Measurements from ENCODE around the gene ADAMTSL1.

The ADAMTSL1 gene

DNA sequence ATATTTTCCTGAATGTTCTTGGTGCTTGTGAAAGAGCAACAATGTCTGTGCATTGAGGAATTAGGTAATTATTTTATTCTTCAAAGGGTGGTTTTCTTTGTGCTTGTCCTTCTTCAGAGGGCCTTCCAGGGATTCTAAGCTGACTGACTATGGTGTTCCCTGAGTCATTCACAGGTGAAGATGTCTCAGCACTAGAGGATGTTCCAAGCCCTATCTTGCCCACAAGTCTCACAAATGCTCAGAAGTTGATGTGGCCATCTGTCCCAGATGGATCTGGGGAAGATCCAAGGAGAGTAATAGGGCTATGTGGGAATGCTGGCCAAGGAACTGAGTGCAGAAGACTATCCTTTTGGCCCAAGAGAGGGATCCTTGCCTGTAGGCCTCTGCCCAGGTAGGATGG lies 120.9 kb downstream of the ADAMTSL1 start:
- Histone ChIP-seq H3K9me3 (ENCODE audit: control insufficient read depth, low read length) (peaks cover 22% of the 10 kb centered on the region), H3K27me3 (replicated peaks; ENCODE audit: control insufficient read depth, insufficient read depth, low read length) (no peaks in the 10 kb centered on the region), H3K9ac (ENCODE audit: low read length) (no peak overlapping the region), H3K4me1 (ENCODE audit: control insufficient read depth, insufficient read depth, low read length) (peaks cover 31% of the 10 kb centered on the region), H3K36me3 (ENCODE audit: control insufficient read depth, insufficient read depth, low read length, severe bottlenecking) (no peaks in the 10 kb centered on the region), H3K4me3 (ENCODE audit: low read length) (no peak overlapping the region)
- no peak for DNase-seq (ENCODE audit: low read depth)

DNA sequence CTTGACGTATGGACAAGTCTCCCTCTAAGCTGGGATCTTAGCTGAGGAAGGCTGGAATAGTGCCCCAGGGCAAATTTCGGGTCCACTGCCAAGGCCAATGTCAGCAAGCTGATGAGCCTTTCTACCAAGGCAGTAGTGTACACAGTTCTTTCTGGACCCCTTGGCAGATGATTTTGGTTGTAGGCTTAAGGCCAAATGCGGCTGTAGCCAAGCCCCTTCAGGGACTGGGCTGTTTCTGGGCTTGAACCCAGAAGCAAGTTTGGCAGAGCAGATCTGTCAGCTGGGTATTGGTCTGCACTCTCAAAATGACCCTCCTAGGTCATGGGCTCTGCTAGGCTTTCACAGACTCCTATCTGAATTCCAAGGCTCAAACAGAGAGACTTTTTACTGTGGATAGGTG lies 121.6 kb downstream of the ADAMTSL1 start:
- no peak for DNase-seq (ENCODE audit: low read depth)

DNA sequence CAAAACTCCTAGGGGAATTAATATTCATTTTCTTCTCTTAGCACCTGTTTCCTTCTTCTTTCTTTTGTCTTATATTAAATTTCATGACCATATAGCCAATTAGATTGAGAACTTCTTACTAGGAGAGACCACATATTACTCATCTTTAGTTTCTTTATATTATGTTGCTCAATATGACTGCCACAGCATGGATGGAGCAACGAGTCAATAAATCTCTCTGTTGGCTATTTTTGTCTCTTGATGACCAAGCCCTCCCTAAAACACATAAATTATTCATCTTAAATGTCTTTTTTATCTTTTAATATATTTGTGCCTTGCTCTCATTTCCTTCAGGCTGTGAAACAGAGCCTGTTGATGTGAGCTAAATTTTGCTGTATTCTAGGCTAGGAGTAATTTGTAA lies 123.0 kb downstream of the ADAMTSL1 start:
- peak; percentile 34 for DNase-seq (ENCODE audit: low read depth)
- Histone ChIP-seq H3K9me3 (ENCODE audit: control insufficient read depth, low read length) (peaks cover 7% of the 10 kb centered on the region), H3K4me3 (ENCODE audit: low read length) (no peak overlapping the region), H3K27me3 (replicated peaks; ENCODE audit: control insufficient read depth, insufficient read depth, low read length) (no peaks in the 10 kb centered on the region), H3K4me1 (ENCODE audit: control insufficient read depth, insufficient read depth, low read length) (peaks cover 41% of the 10 kb centered on the region), H3K36me3 (ENCODE audit: control insufficient read depth, insufficient read depth, low read length, severe bottlenecking) (no peaks in the 10 kb centered on the region), H3K9ac (ENCODE audit: low read length) (no peak overlapping the region)

More for the DNA sequence above, 121.6 kb downstream of the ADAMTSL1 start:
- Histone ChIP-seq H3K4me1 (ENCODE audit: control insufficient read depth, insufficient read depth, low read length) (peaks cover 33% of the 10 kb centered on the region), H3K9ac (ENCODE audit: low read length) (no peak overlapping the region), H3K9me3 (ENCODE audit: control insufficient read depth, low read length) (peaks cover 20% of the 10 kb centered on the region), H3K36me3 (ENCODE audit: control insufficient read depth, insufficient read depth, low read length, severe bottlenecking) (no peaks in the 10 kb centered on the region), H3K4me3 (ENCODE audit: low read length) (no peak overlapping the region), H3K27me3 (replicated peaks; ENCODE audit: control insufficient read depth, insufficient read depth, low read length) (no peaks in the 10 kb centered on the region)

DNA sequence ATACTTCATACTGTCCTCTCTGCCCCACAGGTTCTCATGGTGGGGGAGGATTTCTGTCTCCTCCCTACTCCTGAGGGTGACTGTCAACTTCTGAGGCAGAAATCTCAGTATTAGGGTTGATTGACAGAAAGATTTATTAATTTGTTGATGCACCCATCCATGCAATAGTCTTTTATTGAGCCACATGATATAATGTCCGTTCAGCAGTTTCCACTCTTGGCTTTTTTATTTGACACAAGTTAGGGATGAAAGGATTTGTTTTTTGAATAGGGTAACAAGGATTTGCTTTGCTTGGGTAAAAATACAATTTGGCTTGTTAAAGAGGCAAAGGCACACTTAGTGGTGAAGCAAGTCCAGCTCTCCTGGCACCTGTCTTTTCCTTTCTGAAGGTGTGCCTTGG lies 125.0 kb downstream of the ADAMTSL1 start:
- Histone ChIP-seq H3K4me3 (ENCODE audit: low read length) (no peak overlapping the region), H3K9me3 (ENCODE audit: control insufficient read depth, low read length) (peaks cover 3% of the 10 kb centered on the region), H3K27me3 (replicated peaks; ENCODE audit: control insufficient read depth, insufficient read depth, low read length) (no peaks in the 10 kb centered on the region), H3K4me1 (ENCODE audit: control insufficient read depth, insufficient read depth, low read length) (peaks cover 41% of the 10 kb centered on the region), H3K9ac (ENCODE audit: low read length) (no peak overlapping the region), H3K36me3 (ENCODE audit: control insufficient read depth, insufficient read depth, low read length, severe bottlenecking) (no peaks in the 10 kb centered on the region)
- DNase-seq (ENCODE audit: low read depth) = no peak

DNA sequence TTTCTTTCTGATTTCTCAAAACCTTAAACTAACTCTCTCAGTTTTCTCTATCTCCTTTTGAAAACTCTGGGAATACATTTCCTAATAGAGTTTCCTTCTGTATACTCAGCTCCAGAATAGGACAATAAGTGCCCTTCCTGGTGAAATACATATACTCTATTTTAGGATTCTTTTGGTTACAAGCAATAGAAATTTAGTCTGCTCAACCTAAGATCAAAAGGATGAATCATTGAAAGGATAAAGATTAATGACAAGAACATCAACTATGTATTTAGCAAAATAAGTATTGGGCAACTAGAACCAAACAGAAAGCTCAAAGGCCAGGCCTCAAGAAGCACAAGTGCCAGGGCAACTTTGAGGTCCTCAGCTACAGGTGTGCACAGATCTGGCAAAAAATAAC lies 127.1 kb downstream of the ADAMTSL1 start:
- Histone ChIP-seq H3K36me3 (ENCODE audit: control insufficient read depth, insufficient read depth, low read length, severe bottlenecking) (no peaks in the 10 kb centered on the region), H3K9ac (ENCODE audit: low read length) (no peak overlapping the region), H3K4me1 (ENCODE audit: control insufficient read depth, insufficient read depth, low read length) (peaks cover 41% of the 10 kb centered on the region), H3K27me3 (replicated peaks; ENCODE audit: control insufficient read depth, insufficient read depth, low read length) (no peaks in the 10 kb centered on the region), H3K9me3 (ENCODE audit: control insufficient read depth, low read length) (no peaks in the 10 kb centered on the region), H3K4me3 (ENCODE audit: low read length) (no peak overlapping the region)
- DNase-seq (ENCODE audit: low read depth) = no peak

DNA sequence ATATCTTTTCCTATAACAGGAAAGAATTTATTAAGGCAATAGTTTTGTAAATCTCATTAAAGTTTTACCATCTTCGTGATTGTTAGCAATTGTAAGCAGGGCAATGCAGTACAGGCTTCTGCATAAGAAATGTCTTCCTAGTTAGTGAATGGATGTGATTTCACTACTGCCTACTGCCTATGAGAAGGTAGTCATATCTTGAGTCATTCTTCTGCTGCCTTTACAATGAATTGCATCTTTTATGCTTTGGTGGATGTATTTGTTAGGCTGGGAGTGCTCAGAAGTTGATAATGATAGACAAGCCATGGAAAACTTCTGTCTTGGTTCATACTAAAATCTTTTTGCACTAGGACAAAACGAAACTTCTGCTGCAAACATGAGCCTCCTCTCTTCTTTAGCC lies 128.0 kb downstream of the ADAMTSL1 start:
- no peak for DNase-seq (ENCODE audit: low read depth)
- Histone ChIP-seq H3K27me3 (replicated peaks; ENCODE audit: control insufficient read depth, insufficient read depth, low read length) (no peaks in the 10 kb centered on the region), H3K9me3 (ENCODE audit: control insufficient read depth, low read length) (no peaks in the 10 kb centered on the region), H3K4me1 (ENCODE audit: control insufficient read depth, insufficient read depth, low read length) (peaks cover 42% of the 10 kb centered on the region), H3K4me3 (ENCODE audit: low read length) (no peak overlapping the region), H3K36me3 (ENCODE audit: control insufficient read depth, insufficient read depth, low read length, severe bottlenecking) (no peaks in the 10 kb centered on the region), H3K9ac (ENCODE audit: low read length) (no peak overlapping the region)

DNA sequence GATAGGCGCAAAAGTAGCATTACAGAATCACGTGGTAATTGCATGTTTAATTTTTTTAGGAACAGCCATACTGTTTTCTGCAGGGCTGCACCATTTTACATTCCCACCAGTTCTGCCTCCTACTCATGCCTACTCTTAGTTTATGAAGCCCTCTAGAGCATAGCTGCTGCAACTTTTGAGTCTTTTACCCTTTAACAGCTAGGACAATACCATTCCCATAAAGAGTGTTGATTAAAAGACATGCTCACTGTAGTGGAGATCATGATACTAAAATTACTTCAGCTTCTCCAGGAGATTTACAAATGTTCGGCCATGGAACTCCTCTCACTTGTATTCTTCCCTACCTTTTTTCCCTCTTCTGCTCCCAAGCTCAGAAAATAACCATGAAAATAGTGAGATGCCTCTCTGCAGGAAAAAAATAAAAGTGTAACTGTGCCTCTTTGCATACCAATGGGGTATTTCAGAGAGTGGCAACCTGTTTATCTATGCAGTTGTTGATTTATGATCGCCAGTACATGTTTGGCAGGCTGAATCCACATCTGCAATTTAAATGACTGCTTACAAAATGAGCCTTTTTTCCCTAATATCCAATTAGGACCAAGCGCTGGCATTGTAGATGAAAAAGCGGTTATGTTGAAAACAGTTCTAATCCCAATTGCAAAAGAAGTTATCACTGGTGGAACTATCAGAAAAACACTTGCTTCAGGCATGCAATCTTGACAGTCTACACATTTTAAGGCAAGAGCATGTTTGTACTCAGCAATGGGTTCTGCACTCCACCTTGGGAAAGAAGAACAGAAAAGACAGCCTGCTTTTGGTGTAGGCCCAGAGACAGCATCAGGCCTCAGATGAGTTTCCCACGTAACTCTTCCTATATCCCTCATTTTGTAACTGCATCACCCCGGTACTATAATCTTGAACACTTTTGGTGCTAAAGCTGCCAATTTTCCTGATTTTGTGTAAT lies 131.1 kb downstream of the ADAMTSL1 start:
- peaks cover 33% of the 10 kb centered on the region for H3K4me1 ChIP-seq (ENCODE audit: control insufficient read depth, insufficient read depth, low read length)

DNA sequence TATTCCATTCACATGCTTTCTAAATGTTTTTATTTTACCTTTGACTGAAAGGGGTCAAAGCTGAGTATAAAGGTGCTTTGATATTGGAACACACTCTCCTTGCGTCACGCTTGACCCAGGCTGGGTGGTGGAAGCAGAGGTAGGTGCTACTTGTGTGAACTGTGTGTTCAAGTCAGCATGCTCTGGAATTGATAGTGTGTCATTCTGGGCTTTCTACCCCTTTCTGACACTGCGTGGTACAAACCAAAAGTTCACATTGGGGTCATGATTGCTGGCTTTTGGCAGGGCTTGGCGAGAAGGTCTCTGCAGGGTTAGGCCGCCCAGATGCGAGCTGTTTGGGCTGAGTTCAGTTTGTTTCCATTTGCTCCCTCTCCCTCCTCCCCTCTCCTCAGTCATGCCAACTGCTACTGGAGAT lies 131.8 kb downstream of the ADAMTSL1 start:
- peaks cover 30% of the 10 kb centered on the region for H3K4me1 ChIP-seq (ENCODE audit: control insufficient read depth, insufficient read depth, low read length)
- H3K4me3 ChIP-seq (ENCODE audit: low read length) = peak overlapping the region; percentile 52
- H3K27me3 ChIP-seq (replicated peaks; ENCODE audit: control insufficient read depth, insufficient read depth, low read length) = no peaks in the 10 kb centered on the region
- DNase-seq (ENCODE audit: low read depth) = no peak
- H3K36me3 ChIP-seq (ENCODE audit: control insufficient read depth, insufficient read depth, low read length, severe bottlenecking) = no peaks in the 10 kb centered on the region
- peak overlapping the region; percentile 16 for H3K9ac ChIP-seq (ENCODE audit: low read length)
- no peaks in the 10 kb centered on the region for H3K9me3 ChIP-seq (ENCODE audit: control insufficient read depth, low read length)

More for the DNA sequence above, 131.1 kb downstream of the ADAMTSL1 start:
- peak overlapping the region; percentile 16 for H3K9ac ChIP-seq (ENCODE audit: low read length)
- no peaks in the 10 kb centered on the region for H3K9me3 ChIP-seq (ENCODE audit: control insufficient read depth, low read length)
- DNase-seq (ENCODE audit: low read depth) = no peak
- H3K27me3 ChIP-seq (replicated peaks; ENCODE audit: control insufficient read depth, insufficient read depth, low read length) = no peaks in the 10 kb centered on the region
- H3K4me3 ChIP-seq (ENCODE audit: low read length) = no peak overlapping the region
- no peaks in the 10 kb centered on the region for H3K36me3 ChIP-seq (ENCODE audit: control insufficient read depth, insufficient read depth, low read length, severe bottlenecking)

DNA sequence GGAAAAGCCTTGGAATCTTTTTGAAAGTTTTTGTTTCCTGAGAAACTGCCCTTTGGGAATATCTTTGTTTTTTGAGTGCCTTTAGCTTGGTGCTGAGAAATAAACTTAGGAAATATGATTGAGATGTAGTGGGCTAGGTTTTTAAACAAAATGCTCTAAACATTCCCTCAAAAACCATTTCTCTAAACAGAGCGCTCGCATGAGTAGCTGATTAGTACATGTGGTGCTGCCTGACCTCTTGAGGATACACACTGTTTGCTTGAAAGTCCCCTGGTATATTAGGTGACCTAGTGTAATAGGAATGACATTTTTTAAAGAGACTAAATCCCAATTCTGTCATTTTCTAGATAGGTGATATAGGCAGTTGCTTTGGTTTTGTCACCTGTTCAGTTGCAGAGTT lies 132.3 kb downstream of the ADAMTSL1 start:
- Histone ChIP-seq H3K9ac (ENCODE audit: low read length) (peak overlapping the region; percentile 16), H3K4me1 (ENCODE audit: control insufficient read depth, insufficient read depth, low read length) (peaks cover 30% of the 10 kb centered on the region), H3K9me3 (ENCODE audit: control insufficient read depth, low read length) (no peaks in the 10 kb centered on the region), H3K27me3 (replicated peaks; ENCODE audit: control insufficient read depth, insufficient read depth, low read length) (no peaks in the 10 kb centered on the region), H3K4me3 (ENCODE audit: low read length) (peak overlapping the region; percentile 52), H3K36me3 (ENCODE audit: control insufficient read depth, insufficient read depth, low read length, severe bottlenecking) (no peaks in the 10 kb centered on the region)
- DNase-seq (ENCODE audit: low read depth) = no peak

DNA sequence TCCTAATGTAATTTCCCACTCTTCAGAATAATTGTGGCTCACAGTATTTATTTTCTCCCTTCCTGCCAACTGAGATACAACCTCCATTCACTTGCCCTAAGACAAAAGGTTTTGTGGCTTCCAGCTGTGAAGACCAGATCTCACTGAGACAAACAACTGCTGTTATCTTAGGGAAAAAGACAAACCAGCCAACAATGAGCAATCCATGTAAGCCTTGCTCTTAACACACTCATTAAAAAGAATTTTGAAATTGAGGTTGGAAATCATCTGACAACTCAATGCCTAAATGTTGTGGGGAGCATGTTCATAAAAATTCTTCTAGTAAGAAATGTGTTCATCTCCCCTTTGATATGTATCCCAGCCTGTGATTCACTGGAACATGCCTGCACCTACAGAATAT lies 132.9 kb downstream of the ADAMTSL1 start:
- no peak for DNase-seq (ENCODE audit: low read depth)
- Histone ChIP-seq H3K36me3 (ENCODE audit: control insufficient read depth, insufficient read depth, low read length, severe bottlenecking) (no peaks in the 10 kb centered on the region), H3K4me1 (ENCODE audit: control insufficient read depth, insufficient read depth, low read length) (peaks cover 34% of the 10 kb centered on the region), H3K9me3 (ENCODE audit: control insufficient read depth, low read length) (no peaks in the 10 kb centered on the region), H3K27me3 (replicated peaks; ENCODE audit: control insufficient read depth, insufficient read depth, low read length) (no peaks in the 10 kb centered on the region), H3K4me3 (ENCODE audit: low read length) (peak overlapping the region; percentile 52), H3K9ac (ENCODE audit: low read length) (no peak overlapping the region)

DNA sequence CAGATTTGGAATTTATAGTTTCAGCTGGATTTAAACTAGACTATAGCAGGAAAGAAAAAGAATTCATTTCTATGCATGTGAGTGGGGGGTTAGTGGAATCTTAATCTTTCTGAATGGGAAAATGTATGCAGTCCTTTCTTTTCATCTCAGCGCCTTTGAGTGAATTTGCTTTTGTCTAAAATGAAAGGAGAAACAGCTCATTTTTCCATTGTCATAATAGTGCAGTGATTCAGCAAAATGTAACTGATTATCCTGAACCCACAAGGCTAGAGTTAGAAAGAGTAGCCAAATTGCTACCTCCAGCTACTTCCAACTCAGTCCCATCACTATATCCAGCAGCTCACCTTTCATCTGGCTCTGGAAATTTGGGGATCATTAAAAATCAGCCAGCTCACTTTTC lies 134.4 kb downstream of the ADAMTSL1 start:
- H3K9me3 ChIP-seq (ENCODE audit: control insufficient read depth, low read length) = no peaks in the 10 kb centered on the region
- DNase-seq (ENCODE audit: low read depth) = no peak
- H3K4me3 ChIP-seq (ENCODE audit: low read length) = no peak overlapping the region
- H3K9ac ChIP-seq (ENCODE audit: low read length) = no peak overlapping the region
- no peaks in the 10 kb centered on the region for H3K27me3 ChIP-seq (replicated peaks; ENCODE audit: control insufficient read depth, insufficient read depth, low read length)
- H3K4me1 ChIP-seq (ENCODE audit: control insufficient read depth, insufficient read depth, low read length) = peaks cover 39% of the 10 kb centered on the region
- no peaks in the 10 kb centered on the region for H3K36me3 ChIP-seq (ENCODE audit: control insufficient read depth, insufficient read depth, low read length, severe bottlenecking)
